NCI-H146 (cell line): Measurements from ENCODE around the gene PPP3R1.
A peak's percentile ranks its signal among the peaks of the same experiment; 100 is the strongest.

ENCODE experiments used
- DNase-seq: peaks from one replicate; lab custom pipeline; 2025; lab: John Stamatoyannopoulos, UW

The PPP3R1 gene

DNA sequence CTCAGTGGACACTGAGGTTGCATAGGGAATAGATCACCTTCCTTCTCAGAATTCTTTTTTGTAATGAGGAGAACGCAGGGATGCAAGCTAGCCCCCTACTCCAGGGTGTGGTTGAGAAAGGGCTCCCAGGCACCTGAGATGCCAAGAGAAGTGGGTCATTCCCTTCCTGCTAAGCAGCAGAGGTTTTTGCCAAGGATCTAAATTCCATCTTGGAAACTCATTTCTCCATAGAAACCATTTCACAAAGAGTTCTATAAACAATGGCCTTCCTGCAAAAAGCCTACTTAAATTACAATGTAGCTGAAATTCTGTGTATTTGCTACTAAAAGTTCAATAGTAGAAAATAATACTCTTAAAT lies 3.7 kb upstream of the PPP3R1 start:
- no peak for DNase-seq

DNA sequence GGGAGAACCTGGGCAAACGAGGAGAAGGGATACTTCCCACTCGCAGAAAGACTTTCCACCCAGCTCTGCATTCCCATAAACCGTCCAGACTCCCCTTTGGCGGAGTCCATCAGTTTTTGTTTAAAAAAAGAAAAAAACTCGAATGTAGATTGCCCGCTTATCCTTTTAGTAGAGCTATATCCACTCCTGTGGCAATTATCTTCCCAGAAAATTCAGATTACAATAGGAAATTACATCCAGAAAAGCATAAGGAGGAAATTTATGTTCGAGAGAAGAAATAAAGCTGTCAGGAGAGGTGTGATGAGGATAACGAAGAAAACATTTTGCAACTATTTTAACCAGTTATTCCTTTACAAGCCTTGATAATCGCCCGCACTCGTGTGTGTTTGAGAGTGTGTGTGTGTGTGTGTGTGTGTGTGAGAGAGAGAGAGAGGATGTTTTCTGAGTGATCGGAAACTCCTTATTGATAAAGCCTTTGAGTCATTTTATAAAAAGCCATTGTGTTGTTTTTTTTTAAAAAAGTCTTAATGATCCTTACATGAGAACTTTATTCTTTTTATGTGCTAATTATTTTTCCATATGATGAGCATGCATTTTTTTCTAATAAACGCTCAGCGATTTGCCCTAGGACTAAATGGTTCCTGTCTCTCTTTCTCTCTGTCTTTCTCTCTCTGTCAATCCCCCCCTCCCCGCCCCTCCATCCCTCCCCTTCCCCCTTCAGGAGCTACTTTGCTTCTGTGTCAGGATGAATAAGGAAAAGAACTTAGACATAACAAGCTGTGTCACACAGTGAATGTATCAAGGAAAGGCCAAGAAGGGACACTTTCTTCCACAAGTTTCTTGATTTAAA lies 1.1 kb upstream of the PPP3R1 start:
- peak; percentile 43 for DNase-seq

DNA sequence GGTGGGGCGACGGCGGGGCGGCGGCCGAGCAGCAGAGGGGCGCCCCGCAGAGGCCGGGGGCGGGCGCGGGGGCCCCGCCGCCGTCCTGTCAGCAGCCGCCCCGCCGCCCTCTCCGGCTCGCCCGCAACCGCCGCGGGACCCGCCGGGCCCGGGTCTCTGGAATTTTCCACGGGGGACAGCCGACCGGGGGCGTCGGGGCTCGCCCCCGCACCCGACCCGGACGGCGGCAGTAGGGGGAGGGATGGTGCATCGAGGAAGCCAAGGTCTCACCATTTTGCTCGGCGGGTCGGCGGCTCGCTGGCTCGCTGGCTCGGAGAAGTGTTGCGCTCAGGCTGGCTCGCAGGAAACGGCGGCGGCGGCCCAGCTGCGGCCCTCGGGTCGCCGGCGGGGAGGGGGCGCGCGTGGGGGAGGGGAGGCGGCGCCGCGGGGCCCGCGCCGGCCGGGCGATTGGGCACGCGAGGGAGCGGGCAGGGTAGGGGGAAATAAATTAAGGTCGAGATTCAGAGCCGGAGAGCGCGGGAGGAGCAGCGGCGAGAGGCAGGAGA lies 405 bp downstream of the PPP3R1 start:
- peak; percentile 41 for DNase-seq

DNA sequence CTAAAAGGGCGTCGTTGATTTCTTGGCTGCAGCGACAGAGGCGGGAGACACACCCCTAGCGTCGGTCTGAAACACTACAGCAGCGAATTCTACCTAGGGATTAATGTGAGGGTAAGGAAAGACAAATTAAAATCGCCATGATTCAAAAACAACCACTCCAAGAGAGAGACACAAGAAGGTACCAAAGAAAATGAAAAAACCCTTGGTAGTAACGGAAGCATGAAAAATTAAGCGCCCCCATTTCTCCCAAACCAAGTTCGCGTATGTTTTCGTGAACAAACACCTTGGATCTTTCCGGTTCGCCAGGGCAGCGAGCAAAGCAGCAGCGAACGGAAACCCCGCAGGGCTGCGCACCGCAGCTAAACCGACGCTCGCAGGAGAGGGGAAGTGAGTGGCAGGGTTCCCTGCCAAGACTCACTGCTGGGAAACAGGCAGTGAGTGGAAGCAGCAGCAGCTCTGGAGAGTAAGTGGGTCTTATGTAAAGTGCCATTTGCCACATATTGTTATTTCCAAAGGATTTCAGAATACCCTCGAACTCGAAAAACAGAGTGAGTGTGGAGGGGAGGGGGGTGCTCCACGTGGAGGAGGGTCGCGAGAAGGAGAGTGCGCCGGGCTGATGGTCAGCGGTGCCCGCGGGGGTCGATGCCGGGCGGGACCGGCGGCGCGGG lies 1.0 kb downstream of the PPP3R1 start:
- peak; percentile 70 for DNase-seq

DNA sequence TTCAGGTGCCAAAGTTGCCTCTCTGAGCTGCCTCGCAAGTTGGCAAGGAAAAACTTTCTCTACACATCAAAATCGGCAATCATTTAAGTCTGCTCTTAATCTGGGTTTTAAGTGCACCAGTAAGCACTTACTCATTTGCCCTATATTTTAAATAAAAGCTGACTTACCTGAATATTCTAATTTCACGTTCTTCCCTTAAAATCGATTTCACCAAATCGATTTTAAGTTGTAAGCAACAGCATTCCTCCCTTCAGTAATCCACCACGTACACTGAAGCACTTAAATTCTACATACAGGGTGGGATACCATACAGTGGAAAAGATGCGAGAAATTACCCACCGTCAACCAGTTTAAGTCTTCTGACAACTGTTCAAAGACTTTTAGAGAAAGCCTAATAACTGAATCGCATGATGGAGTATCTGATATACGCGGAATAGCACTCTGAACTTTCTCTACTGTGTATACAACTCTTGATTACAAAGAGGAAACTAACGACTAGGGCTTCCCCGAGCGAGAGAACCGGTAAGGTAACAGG lies 1.6 kb downstream of the PPP3R1 start:
- no peak for DNase-seq

DNA sequence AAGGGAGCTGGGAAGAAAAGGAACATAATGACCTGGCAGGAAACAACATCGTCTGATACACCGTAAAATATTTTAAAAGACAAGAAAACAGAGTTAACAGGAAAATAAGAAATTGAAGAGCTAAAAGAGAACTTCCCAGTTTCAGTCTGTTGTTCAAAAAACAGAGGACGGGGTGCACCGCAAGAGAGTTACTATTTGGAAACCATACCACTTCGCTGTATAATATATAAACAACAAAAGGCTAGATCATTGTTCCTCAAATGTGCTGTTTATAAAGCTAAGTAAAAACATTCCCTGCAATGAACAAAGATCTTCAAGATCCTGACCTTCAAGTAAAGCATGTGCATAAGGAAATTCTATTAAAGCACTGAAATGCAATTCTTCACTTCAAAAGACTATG lies 2.1 kb downstream of the PPP3R1 start:
- DNase-seq, result no peak

DNA sequence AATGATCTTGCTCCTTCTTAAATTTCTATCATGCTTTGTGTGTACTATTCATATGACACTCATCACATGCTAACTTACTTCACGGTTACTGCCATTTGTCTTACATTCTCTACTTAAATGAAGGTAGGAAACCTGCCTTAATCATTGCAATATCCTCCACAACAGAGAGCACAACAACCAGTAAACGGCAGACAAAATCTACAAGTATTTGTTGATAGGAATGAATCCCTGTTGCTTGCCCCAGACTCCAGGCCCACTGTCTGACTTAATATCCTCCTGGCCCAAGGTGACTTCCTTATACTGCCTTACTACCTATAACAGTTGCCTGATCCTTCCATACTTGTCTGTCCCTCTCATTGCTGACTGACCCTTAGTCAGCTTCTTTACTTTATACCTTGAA lies 3.5 kb downstream of the PPP3R1 start:
- no peak for DNase-seq

DNA sequence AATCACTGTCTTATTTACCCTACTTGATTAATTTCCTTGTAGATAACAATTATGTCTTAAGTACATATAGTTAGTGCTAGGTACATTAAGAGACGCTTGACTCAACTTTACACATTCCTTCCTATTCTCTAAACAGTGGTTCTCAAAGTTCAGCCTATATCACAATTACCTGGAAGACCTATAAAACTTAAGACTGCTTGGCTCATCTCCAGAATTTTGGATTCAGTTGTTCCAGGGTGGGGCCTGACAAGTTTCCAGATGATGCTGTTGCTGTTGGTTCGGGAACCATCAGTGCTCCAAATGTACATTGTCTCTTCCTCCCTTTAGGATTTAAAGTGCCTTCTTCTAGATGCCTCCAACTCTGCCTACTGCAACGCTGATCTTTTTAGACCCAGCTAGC lies 4.0 kb downstream of the PPP3R1 start:
- no peak for DNase-seq

DNA sequence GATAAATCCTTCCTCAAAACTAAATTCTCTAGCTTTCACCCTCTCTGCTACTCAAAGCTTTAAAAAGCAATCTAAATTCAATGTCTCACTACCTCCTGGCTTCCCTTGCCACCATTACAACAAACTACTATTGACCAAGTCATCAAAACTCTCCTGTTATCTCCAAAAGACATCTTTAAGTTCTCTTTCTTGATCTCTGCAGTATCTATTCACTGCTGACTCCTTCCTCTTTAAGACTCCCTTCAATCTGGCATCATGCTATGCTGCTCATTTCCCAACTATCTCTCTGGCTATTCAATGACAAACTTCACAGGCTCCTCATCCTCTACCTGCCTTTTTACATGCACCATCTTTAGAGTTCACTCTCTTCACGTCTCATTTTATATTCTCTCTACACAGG lies 5.9 kb downstream of the PPP3R1 start:
- DNase-seq, result no peak

DNA sequence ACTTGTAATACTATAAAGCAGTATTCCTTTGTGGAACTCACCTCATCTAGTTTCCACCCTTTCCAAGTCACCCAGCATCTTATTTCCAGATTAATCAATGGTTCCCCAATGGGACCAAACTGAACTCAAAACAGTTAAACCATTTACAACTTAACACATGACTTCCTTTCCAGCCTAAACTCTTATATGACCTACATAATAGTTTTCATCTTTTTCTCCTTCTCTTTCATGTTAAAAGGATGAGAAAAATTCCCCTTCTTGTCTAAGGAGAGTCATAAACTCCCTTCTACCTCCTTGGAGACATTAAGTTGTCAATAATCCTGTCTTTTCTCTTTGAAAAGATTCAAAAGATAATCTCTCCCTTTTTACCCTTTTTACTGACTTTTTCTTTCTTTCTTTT lies 6.7 kb downstream of the PPP3R1 start:
- DNase-seq, result no peak

DNA sequence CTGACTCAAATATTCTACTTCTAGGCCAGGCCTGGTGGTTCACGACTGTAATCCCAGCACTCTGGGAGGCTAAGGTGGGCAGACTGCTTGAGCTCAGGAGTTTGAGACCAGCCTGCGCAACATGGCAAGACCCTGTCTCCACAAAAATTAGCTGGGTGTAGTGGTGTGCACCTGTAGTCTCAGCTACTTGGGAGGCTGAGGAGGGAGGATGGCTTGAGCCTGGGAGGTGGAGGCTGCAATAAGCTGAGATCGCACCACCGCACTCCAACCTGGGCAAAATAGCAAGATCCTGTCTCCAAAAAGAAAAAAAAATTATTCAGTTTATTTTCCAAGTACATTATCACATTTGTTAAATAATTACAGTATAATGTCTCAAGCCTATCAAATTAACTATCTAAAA lies 7.3 kb downstream of the PPP3R1 start:
- no peak for DNase-seq

DNA sequence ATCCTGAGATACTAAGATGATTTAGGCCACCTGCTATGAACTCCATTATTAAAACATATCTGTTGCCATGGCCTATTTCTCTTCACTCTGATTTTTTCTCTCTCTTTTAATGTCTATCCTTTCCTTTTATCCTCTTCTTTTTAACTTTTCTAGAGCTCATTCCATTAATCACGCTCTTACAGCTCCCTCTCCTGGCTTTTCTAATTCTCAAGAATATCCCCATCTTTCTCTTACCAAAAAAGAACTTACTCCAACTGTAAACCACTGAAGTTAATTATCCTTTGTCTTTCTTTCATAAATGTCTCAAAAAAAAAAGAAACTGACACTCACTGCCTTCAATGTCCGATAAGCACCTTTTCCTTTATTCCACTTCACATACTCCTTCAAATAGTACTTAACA lies 7.9 kb downstream of the PPP3R1 start:
- DNase-seq, result peak; percentile 6

DNA sequence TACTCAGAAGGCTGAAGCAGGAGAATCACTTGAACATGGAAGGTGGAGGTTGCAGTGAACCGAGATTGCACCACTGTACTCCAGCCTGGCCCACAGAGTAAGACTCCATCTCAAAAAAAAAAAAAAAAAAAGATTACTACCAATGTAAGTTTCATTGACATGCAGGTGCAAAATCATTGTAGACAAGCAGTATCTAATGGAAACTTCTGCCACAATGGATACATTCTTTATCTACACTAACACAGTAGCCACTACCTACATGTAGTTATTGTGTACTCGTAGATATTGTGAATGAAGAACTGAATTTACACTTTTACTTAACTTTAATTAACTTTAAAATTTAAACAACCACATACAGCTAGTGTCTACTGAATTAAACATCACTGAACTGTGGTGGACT lies 10.6 kb downstream of the PPP3R1 start:
- DNase-seq, result no peak

DNA sequence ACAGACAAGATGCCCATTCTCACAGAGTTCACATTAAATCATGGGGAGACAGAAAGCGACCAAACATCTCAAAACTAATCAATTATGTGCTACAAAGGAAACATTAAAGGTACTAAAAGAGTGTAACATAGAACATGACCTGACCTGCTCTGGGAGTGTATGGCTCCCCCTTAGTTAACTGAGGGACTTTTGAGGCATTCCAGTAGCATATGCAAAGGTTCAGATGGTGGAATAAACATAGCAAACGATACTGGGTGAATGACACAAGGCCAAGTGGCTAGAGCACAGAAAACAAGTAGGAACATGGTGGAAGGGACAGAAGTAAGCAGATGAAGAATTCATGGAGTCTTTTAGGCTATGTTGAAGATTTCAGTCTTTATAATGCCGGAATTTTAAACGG lies 11.9 kb downstream of the PPP3R1 start:
- DNase-seq, result no peak

DNA sequence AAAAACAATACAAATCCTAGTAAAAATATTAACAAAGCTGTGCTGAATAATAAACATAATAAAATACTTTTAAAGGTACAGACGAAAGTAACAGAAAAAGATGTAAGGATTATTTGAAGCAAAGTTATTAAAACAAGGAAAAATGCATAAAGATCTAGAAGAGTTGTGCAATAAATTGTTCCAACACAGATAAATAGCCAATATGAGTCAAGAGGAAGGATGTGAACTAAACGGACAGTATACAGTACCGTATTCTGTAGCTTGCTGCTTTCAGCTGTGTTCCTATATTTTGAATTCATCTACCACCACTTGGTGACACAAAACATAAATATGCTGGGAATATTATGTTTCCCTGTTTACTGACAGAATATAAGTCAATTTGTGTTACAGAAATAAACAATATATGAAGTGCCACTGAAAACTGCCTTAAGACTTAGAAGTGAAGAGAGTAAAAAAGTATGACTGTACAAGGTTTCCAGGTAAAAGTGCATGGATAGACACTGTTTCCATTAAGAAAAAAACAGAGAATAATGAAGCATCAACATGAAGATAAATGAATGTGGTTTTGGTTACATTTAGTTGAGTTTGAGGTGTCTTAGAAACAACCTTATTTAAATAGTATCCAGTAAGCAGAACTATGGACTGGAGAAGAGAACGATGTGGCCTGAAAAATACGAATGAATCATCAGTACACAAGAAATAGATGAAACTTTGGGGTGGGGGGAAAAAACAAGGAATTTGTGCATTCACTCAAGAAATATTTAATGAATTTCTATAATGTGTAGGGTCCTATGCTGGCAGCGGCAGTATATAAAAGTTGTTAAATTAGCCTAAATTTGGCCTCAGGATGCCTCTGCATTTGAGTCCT lies 13.1 kb downstream of the PPP3R1 start:
- DNase-seq, result no peak

DNA sequence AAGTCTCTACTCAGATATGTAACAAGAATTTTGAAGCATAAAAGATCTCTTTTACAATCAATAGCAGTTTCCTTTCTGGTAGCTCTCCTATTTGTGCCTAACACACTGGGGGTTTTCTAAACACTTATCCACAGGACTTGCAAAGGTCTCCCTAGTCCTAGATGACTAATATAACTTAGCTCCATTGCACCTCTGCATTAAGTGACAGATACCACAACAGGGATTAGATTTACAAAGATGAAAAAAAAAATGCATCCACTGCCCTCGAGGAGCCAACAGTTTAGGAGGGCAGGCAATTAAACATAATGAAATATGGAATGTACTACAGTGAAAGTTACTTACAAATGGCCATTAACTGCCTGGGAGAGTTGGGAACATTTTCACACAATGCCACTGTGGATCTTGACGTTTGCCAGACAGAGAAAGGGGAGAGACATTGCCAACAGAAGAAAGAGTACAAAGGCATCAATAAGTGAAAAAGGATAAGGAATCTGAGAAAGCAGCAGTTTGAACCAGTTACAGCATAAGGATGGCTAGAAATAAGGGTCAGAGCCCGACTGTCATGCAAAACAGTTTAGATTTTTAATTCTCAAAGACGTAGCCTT lies 14.3 kb downstream of the PPP3R1 start:
- no peak for DNase-seq

DNA sequence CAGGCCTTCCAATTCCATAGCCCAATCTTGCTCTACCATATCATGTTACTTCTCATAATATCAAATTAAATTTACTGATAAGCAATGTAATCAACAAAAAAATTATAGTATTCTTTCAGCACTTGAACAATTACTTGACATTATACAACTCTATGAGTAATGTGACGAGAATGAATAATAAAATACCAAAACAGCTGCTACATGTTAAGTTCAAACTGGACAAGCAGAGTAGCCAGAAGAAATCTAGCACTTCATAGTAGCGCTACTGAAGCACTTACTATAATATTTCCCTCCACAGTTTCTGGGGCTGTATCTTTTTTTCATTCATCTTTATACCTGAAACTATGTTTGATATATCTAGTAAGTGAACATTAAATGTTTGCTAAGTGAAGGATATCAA lies 14.9 kb downstream of the PPP3R1 start:
- DNase-seq, result no peak

DNA sequence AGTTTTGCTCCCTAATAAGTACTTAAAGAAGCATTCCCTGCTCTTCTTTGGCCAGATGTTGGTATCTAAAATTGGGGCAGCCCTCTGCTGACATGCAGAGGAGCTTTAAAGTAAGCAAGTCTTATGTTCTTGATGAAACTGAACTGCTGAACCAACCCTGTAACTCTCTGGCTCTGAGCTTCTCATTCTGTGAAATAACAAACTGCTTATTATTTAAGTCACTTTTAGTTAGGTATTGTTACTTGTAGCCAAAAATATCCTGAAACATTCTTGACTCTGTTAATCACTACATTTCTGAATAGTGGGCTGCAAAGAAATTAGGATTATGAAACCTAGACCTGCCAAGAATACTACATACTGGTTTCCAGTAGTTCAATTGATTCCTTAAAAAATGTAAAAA lies 15.5 kb downstream of the PPP3R1 start:
- no peak for DNase-seq

DNA sequence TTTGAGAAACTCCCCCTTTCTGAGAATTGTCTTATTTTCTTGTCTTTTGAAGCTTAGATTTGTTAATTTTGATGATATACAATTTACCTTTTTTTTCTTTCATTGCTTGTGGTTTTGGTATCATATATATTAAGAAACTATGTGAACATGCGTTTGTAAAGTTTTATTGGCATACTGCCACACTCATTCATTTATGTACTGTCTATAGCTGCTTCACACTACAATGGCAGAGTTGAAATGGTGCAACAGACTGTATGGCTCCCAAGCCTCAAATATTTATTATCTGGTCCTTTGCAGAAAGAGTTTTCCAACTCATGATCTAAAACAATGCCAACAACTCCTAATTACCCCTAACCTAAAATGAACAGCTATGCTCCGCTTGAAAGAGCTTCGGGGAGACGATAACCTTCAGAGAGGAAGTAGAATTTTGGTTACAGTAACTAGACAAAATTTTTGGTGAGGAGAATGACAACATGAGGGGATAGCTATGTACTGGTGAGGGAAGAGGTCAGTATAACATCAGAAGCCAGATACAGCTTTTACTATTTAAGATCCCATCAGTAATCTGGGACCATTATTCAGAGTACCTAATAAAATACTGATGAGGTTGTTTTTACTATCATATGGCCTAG lies 16.1 kb downstream of the PPP3R1 start:
- no peak for DNase-seq

DNA sequence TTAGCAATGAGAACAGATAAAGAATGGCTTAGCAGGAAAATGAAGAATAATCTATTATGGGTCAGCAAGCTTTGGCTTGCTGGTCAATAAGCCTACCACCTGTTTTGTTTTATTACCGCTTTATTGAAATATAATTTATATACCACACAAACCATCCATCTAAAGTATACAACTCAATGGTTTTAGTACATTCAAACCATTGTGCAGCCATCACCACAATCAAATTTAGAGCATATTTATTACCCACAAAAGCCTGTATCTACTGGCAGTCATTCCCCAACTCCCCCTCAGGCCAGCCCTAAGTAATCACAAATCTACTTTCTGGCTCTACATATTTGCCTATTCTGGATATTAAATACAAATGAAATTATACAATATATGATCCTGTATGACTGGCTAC lies 17.2 kb downstream of the PPP3R1 start:
- DNase-seq, result no peak

DNA sequence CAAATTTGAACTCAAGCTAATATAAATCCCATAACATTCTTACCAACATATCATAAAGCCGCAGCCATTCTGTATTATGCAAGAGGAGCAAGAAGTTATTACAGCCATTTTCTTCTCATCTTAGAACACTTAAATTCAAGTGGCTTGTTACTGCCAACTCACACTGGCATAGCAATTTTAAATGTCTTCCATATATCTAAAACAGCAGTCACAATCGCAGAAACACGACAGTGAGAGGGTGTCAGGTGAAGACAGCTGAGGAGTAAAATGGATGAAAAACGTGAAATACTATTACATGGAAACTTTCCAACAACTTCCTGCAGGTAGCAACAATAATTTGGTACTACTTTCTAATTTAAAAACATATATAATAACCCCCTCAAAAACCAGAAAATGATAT lies 17.9 kb downstream of the PPP3R1 start:
- no peak for DNase-seq

DNA sequence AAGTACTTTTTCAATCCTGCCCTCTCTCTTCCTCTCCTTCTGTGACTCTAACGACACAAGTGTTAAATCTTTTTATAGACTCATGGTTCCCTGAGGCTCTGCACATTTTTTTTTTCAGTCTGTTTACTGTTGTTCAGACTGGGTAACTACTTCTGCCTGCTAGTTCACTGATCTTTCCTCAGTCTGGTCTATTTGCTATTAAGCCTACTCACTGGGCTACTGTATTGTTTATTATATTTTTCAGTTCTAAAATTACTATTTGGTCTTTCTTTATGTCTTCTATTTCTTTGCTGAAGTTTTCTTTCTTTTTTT lies 21.3 kb downstream of the PPP3R1 start:
- no peak for DNase-seq
